Activated CD4-positive, alpha-beta T cell treated with anti-CD3 and anti-CD28 coated beads for 1 hour (primary cell): ENCODE data around the gene SBNO1.
"Not testable (repeated sequence)": the region's sequence is repeated elsewhere in the genome, so short reads cannot be mapped to it uniquely, and the experiment has no call there.

Experiments used
- DNase-seq: peaks from one replicate; pipeline ENCODE4 v3.0.0-alpha.2; 2020

Gene SBNO1

DNA sequence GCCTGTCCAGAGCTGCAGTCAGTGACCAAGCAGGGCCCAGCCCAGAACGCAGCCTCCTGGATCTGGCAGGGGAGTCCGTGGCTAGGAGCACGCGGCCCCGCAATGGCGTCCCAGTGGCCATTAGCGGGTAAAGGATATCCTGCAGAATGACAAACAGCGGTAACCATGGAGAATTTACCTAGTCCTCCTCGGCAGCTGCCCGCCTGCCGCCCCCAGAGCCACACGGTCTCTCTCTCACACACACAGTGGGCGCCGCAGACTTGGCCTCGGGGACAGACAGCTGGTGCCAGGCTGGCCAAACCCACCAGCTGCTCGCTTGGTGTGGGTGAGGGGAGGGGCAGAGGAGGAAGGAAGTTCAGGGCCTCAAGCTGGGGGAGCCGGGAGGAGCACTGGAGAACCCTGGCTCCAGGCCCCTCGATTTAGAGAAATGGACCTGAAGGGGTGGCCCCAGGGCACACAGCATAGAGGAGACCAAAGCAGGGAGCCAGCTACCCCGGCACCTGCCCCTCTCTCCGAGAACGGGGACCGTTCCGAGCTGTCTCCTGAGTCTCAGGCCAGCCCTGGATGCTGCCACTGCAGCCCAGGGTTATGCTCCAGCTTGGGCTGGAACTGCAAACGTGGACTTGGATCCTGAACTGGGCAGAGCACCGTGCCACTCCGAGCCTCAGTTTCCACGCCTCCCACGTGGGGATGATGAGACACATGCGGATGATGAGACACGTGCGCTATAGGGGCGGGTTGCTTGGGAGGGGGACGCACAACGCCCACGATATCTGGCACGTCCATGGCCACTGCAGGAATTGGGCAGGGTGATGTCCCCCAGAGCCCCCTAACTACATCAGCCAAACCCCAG, 96.4 kb downstream of the SBNO1 start:
- no peak for DNase-seq

DNA sequence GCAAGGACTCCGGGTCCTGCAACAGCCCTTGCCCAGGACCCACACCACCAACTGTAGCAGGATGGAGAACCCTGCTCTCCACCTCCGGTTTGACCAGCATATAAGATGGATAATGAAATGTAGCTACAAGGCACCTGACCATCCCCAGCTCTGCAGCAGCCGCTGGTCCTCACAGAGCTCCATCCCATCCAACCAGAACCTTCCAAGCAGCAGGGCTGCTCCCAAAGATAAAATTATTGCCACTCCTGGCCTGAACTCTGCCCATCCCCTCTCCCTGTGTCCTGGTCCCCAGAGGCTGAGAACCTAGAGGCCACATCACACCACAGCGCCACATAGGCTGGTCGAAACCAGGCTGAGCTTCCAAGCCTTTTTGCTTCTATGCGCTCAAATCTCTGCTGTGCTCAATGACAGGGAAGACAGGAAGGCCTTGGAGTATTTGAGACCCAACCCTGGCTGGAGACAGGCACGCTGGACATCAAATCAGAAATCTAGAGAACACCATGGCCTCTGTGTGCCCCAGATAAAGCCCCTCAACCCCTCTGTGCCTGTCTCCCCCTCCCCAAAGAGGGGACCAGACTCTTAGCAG, 97.2 kb downstream of the SBNO1 start:
- DNase-seq: no peak

DNA sequence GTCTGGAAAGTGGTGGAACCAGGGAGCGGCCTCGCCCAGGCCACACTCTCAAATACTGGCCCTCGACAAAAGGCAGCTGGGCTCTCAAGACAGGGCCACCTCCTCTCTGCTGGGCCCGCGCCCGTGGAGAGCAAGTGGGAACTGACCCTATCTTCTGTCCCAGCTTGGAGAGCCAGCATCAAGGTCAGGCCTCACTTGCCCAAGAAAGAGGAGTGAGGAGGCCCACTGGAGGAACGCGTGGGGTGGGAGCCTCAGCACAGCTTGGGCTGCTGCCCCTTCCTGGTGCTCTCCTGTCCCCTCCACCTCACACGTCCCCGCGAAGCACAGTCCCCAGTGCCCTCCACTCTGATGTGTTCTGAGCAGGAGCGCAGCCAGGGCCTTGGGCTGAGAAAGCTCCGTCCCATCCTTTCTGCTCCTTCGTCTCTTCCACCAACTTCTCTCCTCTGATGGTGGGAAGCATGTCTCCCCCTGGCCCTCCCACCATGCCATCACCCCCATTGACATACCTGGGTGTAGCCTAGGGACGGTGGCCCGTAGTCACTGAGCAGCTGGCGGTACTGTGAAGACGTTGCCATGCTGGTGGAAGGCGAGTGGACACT, 97.9 kb downstream of the SBNO1 start:
- DNase-seq: no peak

DNA sequence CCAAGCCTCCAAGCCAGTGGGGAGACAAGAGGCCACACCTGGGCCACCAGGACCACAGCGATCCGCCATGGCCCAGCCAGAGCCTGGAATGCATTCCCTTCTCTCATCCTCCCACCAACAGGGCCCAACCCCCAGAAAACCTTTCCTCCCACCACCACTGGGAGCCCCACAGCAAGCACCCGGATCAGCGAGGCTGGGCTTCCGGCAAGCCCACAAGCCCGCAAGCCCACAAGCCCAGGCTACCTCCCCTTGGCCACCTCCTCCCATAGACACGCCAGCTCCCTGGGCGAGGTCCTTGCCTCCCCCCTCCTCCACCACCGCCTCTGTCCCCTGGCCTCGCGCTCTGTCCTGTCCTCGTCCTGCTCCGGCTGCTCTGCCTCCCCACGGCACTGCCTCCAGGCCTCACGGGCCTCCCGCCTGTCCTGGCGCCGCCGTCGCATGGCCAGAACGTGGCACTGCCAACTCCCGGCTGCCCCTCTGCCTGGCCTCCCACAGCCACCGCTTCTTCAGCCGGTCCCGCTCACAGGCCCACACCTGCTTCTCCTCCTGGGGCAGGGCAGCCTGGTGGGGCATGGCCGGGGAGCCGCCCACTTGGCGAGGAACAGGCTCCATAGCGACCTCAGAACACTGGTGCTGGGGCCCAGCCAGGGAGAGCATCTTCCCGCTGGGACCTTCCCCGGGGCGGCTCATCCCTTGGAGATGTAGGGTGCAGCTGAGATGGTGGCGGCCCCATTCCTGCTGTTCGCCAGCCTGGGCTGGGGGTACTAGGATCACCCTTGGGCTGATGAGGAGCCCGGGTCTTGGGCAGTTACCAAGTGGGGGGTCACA, 98.6 kb downstream of the SBNO1 start:
- DNase-seq: no peak

GRCh38 chr12:123264642-123265041, 100.0 kb downstream of the SBNO1 start:
- DNase-seq: no peak

- no peak for DNase-seq
These were observed 101.3 kb downstream of the SBNO1 start for GRCh38 chr12:123263196-123263817.

- DNase-seq: no peak
These were observed 103.5 kb downstream of the SBNO1 start for GRCh38 chr12:123261196-123261595.

DNA sequence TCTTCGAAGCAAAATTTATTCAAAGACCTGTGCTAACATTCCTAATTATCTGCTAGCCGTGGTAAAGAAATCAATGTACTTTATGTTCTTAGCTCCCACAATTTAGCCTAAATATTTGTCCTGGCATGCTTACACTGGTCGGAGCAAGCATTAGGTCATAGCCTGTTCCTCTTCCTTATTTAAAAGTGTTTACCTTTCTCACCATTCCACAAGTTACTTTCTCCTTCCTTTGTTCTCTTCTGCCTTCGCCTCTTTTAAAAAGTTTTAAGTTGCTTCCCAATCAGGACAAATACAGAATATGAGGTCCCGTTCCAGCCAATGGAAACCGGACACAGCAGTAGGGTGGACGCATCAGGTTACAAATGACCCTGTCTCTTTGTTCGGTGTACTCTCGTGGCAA, 104.6 kb downstream of the SBNO1 start:
- no peak for DNase-seq

GRCh38 chr12:123258593-123258992, 106.1 kb downstream of the SBNO1 start:
- no peak for DNase-seq

GRCh38 chr12:123254853-123255446, 109.7 kb downstream of the SBNO1 start:
- DNase-seq: no peak

DNA sequence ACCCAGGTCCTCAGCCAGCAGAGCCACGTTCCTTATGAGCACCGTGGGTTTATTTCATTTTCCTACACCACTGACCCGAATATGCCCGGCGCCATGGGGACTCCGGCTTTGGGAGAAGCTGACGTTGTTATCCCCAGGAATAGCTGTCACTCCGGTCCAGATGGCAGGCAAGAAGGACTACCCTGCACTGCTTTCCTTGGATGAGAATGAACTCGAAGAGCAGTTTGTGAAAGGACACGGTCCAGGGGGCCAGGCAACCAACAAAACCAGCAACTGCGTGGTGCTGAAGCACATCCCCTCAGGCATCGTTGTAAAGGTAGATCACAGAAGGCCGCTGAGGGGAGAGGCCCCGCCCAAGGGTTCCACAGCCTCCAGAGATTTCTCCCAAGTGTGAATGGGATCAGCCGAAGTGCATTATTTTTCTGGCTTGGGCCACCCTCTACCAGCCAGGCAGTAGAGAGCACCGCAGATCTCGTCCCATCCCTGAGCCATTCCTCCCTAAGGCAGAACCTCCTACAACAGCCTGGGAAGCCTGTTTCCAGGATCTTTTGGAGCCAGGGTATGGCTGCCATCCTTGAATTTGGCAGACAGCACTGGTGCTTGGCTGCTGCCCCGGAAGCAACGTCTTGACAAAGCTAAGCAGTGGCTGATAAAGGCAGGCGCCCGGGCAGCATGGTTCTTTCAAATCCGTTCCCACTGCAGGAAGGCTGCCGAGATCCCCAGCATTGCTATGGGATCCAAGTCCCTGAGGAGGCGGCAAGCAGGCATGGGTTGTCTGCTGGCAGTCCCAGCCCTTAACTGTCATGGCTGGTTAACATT, 110.8 kb downstream of the SBNO1 start:
- DNase-seq: no peak

DNA sequence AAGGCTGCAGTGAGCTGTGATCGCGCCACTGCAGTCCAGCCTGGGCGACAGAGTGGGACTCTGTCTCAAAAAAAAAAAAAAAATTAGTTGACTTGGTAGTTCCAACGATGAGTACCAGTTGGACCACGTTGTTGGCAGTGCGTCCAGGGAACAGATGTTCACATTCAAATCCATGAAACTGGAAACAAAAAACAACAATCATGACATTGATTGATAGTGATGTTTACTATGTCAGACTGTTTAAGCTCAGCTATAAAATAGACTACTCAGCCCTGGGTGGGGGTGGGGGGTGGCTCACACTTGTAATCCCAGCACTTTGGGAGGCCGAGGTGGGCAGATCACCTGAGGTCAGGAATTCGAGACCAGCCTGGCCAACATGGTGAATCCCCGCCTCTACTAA, 112.3 kb downstream of the SBNO1 start:
- not testable (repeated sequence) for DNase-seq

GRCh38 chr12:123251403-123252076, 113.1 kb downstream of the SBNO1 start:
- DNase-seq: no peak

GRCh38 chr12:123250471-123251383, 113.9 kb downstream of the SBNO1 start:
- DNase-seq: no peak

GRCh38 chr12:123248996-123249741, 115.5 kb downstream of the SBNO1 start:
- DNase-seq: not testable (repeated sequence)

- DNase-seq: not testable (repeated sequence)
These were observed 116.5 kb downstream of the SBNO1 start for GRCh38 chr12:123248129-123248528.

DNA sequence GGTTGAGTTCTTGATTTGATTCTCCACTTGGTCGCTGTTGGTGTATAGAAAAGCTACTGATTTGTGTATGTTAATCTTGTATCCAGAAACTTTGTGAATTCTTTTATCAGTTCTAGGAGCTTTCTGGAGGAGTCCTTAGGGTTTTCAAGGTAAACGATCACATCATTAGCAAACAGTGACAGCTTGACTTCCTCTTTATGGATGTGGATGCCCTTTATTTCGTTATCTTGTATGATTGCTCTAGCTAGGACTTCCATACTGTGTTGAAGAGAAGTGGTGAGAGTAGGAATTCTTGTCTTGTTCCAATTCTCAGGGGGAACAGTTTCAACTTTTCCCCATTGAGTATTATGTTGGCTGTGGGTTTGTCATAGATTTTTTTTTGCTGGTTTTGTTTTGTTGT, 119.0 kb downstream of the SBNO1 start:
- no peak for DNase-seq

DNA sequence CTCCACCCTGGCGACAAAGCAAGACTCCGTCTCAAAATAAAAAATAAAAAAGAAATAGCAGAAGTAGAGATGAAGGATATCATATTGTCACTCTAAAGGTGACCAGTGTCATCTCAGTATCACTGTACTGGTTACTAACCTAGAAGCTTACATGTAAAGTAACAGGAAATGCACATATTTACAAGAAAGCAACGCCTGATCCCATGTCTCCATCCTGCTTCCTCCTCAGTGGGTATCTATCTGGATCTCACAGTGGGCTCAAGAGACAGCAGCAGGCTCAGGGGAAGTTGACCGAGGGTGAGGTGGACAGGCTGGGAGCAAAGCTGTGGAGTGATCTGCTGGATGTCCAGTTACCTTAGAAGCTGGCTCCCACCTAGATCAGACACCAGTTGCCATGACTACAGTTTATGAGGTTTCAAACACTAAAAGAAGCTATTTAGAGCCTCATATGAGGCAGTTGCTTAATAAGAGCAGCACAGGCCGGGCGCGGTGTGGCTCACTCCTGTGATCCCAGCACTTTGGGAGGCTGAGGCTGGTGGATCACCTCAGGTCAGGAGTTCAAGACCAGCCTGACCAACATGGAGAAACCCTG, 120.9 kb downstream of the SBNO1 start:
- peak; percentile 5 for DNase-seq
